Stimulated activated CD4-positive, alpha-beta T cell treated with anti-CD3 and anti-CD28 coated beads, TNF-alpha, amount 100 ng/mL, for 4 hours (primary cell): ENCODE data around the gene GET3.
"Not testable (repeated sequence)": the region's sequence is repeated elsewhere in the genome, so short reads cannot be mapped to it uniquely, and the experiment has no call there.

ENCODE experiments used
- DNase-seq, 3 experiments: peaks; one replicate each; pipeline ENCODE4 v3.0.0-alpha.2; 2020; ENCODE audit warnings: low read depth in 3 of 3

Gene GET3

GRCh38 chr19:12736995-12737834 lies at the start of gene GET3:
Gene GET3 (plus strand): TSS chr19:12737497. CDS start chr19:12737506, 9 bp downstream.
- DNase-seq, result peak in 2 of 3 experiments; percentile 57 to 60

DNA sequence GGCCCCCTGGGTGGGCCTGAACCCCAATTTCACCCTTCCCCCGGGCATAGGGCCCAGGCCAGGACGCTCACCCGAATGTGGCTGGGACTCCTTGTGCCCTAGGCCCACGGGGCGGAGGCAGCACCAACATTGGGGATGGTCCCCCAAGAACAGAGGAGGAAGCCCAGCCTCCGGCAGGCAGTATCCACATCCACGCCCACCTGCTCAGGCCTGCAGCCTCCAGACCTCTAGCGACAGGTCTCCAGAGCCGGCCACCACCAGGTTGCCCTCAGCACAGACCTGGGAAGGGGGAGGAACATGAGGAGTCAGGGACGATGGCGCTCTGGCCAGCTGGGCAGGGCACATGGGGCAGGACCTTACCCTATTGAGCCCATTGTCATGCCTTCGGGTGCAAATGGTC lies 48.3 kb upstream of the GET3 start:
- no peak for DNase-seq

GRCh38 chr19:12689581-12690216 lies 47.6 kb upstream of the GET3 start:
- DNase-seq, result no peak

DNA sequence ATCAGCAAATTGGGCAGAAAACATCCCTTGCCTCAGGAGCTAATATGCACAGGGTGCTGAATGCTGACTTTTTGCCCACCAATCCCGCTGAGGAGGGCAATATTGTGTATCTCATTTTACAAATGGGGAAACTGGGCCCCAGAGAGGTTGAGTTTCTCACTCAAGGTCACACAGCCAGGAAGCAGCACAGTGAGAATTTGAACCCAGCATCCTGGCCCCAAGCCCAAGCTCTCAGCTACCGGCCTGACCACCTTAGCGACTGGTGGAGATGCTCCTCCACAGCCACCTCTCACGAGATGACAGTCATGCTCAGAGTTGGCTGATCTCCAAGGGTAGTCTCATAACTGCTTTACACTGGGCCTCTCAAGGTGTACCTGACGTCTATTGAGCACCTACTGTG lies 44.3 kb upstream of the GET3 start:
- DNase-seq, result no peak

- DNase-seq, result no peak
Observed at GRCh38 chr19:12694641-12695040, 42.7 kb upstream of the GET3 start.

- no peak for DNase-seq
Observed at GRCh38 chr19:12695096-12695495, 42.2 kb upstream of the GET3 start.

- DNase-seq, result no peak
Observed at GRCh38 chr19:12695514-12695913, 41.8 kb upstream of the GET3 start.

DNA sequence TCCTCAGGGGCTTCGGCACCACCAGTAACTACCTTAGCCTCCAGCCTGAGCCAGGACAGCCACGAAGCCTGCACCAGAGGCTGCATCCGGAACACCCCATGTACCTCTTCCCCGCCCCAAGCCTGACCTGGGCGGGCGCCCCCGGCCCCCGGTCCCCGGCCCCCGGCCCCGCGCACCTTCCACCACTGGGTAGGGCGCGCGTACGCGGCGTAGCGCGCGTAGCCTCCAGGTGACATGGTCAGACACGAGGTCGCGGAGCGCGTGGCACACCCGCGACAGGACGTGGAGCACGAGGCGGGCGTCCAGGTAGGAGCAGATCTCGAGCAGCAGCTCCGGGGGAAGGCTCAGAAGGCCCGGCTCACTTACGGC lies 41.3 kb upstream of the GET3 start:
- no peak for DNase-seq

DNA sequence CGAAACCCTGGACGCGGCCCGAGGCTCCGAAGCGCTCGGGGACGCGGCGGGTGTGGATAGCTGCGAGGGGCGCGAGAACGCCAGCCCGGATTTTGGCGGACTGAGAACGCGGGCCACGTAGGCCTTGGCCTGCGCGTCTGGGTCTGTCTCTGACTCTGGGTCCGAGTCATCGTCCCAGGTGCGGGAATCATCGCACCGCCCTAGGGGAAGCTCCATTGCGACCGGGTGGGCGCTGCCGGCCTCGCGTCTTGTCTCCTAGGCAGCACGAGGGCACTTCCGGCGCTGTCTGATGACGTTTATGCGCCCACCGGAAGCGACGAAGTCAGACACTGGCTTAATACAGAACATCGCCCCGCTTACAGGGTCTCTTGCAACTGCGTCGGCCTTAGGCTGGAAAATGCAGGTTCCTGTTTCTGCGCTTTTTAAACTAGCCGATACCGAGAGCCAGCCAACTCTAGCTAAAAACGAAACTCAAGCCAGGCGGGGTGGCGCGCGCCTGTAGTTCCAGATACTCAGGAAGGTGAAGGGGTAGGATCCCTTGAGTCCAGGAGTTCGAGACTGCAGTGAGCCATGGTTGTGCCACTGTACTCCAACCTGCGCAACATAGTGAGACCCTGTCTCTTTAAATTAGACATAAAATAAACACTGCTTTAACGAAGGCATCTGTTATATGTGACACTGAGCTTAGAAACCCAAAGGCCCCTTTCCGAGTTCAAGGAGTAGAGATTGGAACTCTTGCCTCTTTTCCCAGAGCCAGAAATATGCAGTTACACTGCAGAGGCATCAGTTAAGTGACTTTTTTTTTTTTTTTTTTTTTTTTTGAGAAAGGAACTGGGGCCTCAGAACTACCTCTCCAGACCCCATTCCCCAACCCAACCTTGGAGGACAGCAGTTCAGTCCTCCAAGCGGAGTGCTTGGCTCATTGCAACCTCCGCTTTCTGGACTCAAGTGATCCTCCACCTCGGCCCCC lies 40.6 kb upstream of the GET3 start, which contains the start of gene FBXW9:
Gene FBXW9 (minus strand): TSS at position 266 of the 970 bp plus-strand sequence. CDS start 50 bp downstream, at position 216.
- DNase-seq, result peak; percentile 94 to 97 (median 96)

GRCh38 chr19:12697425-12697824 lies 39.9 kb upstream of the GET3 start:
- not testable (repeated sequence) for DNase-seq

DNA sequence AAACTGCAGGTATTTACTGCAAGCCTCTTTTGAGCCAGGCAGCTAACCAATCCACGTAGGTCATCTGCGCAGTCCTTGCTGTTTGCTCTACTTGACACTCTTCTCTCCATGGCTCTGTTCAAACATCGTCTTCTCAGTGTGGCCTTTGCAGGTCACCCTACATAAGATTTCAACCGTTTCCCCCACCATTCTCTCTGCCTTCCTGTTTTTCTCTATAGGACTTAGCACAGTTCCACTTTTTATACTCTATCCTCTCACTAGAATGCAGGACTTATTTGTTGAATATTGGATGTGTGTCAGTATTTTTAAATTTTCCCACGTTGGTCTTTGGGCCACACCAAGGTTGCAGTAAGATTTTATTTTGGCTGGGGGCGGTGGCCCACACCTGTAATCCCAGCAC lies 39.2 kb upstream of the GET3 start:
- DNase-seq, result no peak

- no peak for DNase-seq
Observed at GRCh38 chr19:12701596-12702282, 35.6 kb upstream of the GET3 start.

GRCh38 chr19:12703046-12703445 lies 34.3 kb upstream of the GET3 start:
- DNase-seq, result no peak

DNA sequence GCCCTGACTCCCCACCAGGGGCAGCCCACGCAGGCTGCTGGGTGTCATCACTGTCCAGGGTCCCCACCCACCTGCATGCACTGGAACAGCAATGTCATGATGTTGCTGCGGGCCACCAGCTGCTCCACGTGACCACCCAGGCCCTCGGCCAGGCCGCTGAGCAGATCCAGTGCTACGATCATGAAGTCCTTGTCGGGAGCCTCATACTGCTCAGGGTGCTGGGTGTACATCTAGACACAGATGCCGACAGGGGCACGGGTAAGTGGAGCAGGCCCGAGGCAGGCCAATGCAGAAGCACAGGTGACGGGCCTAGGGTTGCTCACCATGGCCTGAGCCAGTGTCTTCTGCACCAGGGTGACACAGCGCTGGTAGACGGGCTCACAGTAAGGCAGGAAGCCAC lies 32.1 kb upstream of the GET3 start:
- no peak for DNase-seq

GRCh38 chr19:12705654-12706331 lies 31.5 kb upstream of the GET3 start:
- DNase-seq, result no peak

DNA sequence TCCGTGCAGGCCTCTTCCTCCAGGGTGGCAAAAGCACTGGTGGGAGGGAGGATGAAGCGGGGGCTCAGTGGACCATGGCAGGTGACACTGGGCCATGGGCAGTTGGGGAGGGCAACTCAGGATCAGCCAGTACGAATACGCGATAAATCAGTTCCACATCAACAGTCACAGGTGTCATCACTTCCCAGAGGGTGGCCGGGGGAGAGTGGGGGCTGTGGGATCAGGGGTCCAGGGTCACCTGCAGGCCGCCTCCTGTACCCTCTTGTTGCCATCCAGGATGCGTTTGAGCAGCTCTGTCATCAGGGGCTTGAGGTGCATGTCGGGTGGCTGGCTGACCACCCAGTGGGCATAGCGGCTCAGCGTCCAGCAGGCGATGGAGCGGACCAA lies 31.0 kb upstream of the GET3 start:
- DNase-seq, result no peak

DNA sequence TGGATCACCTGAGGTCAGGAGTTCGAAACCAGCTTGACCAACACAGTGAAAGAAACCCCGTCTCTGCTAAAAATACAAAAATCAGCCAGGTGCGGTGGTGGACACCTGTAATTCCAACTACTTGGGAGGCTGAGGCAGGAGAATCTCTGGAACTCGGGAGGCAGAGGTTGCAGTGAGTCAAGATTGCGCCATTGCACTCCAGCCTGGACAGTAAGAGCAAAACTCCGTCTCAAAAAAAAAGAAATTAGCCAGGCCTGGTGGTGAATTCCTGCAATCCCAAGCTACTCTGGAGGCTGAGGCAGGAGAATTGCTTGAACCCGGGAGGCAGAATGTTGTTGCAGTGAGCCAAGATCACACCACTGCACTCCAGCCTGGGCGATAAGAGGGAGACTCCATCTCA lies 28.7 kb upstream of the GET3 start:
- no peak for DNase-seq

- no peak for DNase-seq
Observed at GRCh38 chr19:12711187-12711586, 26.1 kb upstream of the GET3 start.

DNA sequence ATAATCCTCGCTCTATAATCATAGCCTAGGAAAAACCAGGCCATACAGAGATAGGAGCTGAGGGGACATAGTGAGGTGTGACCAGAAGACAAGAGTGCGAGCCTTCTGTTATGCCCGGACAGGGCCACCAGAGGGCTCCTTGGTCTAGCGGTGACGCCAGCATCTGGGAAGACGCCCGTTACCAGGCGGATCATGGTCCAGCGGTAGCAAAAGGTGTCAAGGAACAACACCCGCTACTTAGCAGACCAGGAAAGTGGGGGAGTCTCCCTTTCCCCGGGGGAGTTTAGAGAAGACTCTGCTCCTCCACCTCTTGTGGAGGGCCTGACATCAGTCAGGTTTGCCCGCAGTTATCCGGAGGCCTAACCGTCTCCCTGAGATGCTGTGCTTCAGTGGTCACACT lies 25.2 kb upstream of the GET3 start:
- not testable (repeated sequence) for DNase-seq

DNA sequence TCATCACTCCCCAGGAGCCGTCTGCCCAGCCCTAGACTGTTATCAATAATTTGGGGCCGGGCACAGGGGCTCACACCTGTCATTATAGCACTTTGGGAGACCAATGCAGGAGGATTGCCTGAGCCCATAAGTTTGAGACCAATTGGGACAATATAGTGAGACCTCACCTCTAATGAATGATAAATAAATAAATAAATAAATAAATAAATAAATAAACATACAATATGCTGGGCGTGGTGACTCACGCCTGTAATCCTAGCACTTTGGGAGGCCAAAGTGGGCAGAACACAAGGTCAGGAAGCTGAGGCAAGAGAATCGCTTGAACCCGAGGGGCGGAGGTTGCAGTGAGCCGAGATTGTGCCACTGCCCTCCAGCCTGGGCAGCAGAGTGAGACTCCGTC lies 24.0 kb upstream of the GET3 start:
- not testable (repeated sequence) for DNase-seq

DNA sequence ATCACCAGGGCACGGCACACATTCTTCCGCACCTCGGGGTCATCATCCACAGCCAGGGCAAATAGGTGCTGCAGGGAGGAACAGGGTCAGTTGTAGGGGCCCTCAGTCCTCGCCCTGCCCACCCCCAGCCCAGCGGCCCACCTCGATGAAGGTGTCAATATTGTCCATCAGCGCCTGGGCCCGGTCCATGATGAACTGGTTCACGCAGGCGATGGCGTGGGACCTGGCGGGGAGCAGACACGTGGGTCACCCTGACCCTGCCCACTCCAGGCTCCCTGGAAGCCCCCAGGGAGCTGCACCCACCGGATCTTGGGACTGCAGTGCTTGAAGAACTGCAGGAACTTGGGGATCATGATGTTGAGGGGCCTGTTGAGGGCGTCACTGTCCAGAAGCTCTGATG lies 22.2 kb upstream of the GET3 start:
- DNase-seq, result no peak
